SK-N-SH (cell line): ENCODE data around the gene NSUN4. TPM values are rescaled to one million over a fixed set of nuclear protein-coding genes. Genes with fewer than 3 reads are reported as not detected.

Source experiments
- CTCF ChIA-PET: fragments of 300-600, 350-600 bp; formaldehyde crosslinking; extraction: SDS; loops from one replicate; lab custom pipeline; 2021; lab: Yijun Ruan, JAX
- POLR2A ChIA-PET: fragments of 350-600 bp; sonication (Branson Sonifier 250); formaldehyde crosslinking; extraction: SDS; loops from one replicate; lab custom pipeline; 2020; ENCODE audit warnings: antibody characterized with exemption, inconsistent platforms; lab: Yijun Ruan, JAX
- DNase-seq: peaks from one replicate; pipeline ENCODE4 v3.0.0; 2012
- H2AFZ ChIP-seq: fragments of 200-600 bp; sonication (generic); 2 replicates; pipeline ENCODE4 v1.8.1; 2016; ENCODE audit warnings: antibody characterized with exemption, mild to moderate bottlenecking, low read depth
- H3F3A ChIP-seq: fragments of 200-600 bp; sonication (generic); replicated peaks from 2 replicates; pipeline ENCODE3; 2016; ENCODE audit warnings: antibody characterized with exemption, mild to moderate bottlenecking; ENCODE audit not compliant: insufficient read depth
- H3K27ac ChIP-seq, 2 experiments: fragments of 200-500 bp in 1 of 2; fragments of 200-600 bp in 1 of 2; sonication (Bioruptor generic) in 1 of 2; sonication (generic), shearing (Covaris generic) in 1 of 2; 2 replicates each; pipeline versions ENCODE4 v1.5.1 to v1.6.1; 2014 to 2016; ENCODE audit warnings: low read depth in 2 of 2, inconsistent platforms in 1 of 2, low read length in 1 of 2, mild to moderate bottlenecking in 1 of 2, mixed read lengths in 1 of 2
- H3K27me3 ChIP-seq: fragments of 200-600 bp; sonication (generic), shearing (Covaris generic); 2 replicates; pipeline ENCODE4 v1.6.1; 2016; ENCODE audit warnings: mixed run types; ENCODE audit not compliant: insufficient read depth
- H3K36me3 ChIP-seq, 2 experiments: fragments of 200-500 bp in 1 of 2; fragments of 200-600 bp in 1 of 2; sonication (Bioruptor generic) in 1 of 2; sonication (generic) in 1 of 2; replicated peaks in 1 of 2; 2 replicates each; pipeline versions ENCODE3 to v1.5.1; 2014 to 2016; ENCODE audit warnings: low read length in 1 of 2, mild to moderate bottlenecking in 1 of 2; ENCODE audit not compliant: insufficient read depth in 2 of 2, control insufficient read depth in 1 of 2
- H3K4me1 ChIP-seq, 2 experiments: fragments of 200-500 bp in 1 of 2; fragments of 200-600 bp in 1 of 2; sonication (Bioruptor generic) in 1 of 2; sonication (generic), shearing (Covaris generic) in 1 of 2; 2 replicates each; pipeline versions ENCODE4 v1.5.1 to v1.6.1; 2014 to 2016; ENCODE audit warnings: low read depth in 1 of 2, low read length in 1 of 2, mixed run types in 1 of 2; ENCODE audit not compliant: insufficient read depth in 2 of 2, control insufficient read depth in 1 of 2
- H3K4me2 ChIP-seq: fragments of 200-600 bp; sonication (generic), shearing (Covaris generic); 2 replicates; pipeline ENCODE4 v1.6.1; 2017; ENCODE audit warnings: mixed run types
- H3K4me3 ChIP-seq, 2 experiments: fragments of 200-500 bp in 1 of 2; fragments of 200-600 bp in 1 of 2; sonication (Bioruptor generic) in 1 of 2; sonication (generic), shearing (Covaris generic) in 1 of 2; 2 replicates each; pipeline versions ENCODE4 v1.5.1 to v1.8.1; 2014 to 2016; ENCODE audit warnings: low read depth in 2 of 2, inconsistent platforms in 1 of 2, low read length in 1 of 2, mild to moderate bottlenecking in 1 of 2, mixed read lengths in 1 of 2, moderate library complexity in 1 of 2
- H3K79me2 ChIP-seq: fragments of 200-600 bp; sonication (generic); 2 replicates; pipeline ENCODE4 v1.8.1; 2017; ENCODE audit warnings: mild to moderate bottlenecking; ENCODE audit not compliant: insufficient read depth
- H3K9ac ChIP-seq: fragments of 200-600 bp; sonication (generic); 2 replicates; pipeline ENCODE4 v1.6.1; 2017; ENCODE audit warnings: mixed run types
- H3K9me2 ChIP-seq: fragments of 200-600 bp; sonication (generic); 2 replicates; pipeline ENCODE4 v1.6.1; 2017; ENCODE audit warnings: mixed run types
- H3K9me3 ChIP-seq: fragments of 200-600 bp; sonication (generic); 2 replicates; pipeline ENCODE4 v1.6.1; 2017; ENCODE audit warnings: mixed run types, mild to moderate bottlenecking, moderate library complexity
- H4K20me1 ChIP-seq: fragments of 200-600 bp; sonication (generic); 2 replicates; pipeline ENCODE4 v1.6.1; 2017; ENCODE audit warnings: mild to moderate bottlenecking, mixed run types; ENCODE audit not compliant: insufficient read depth
- EP300 ChIP-seq, 2 experiments: IDR thresholded peaks; 2 replicates each; pipeline versions ENCODE4 v1.4.0 to v1.6.1; 2012; ENCODE audit warnings: borderline replicate concordance in 1 of 2, low read depth in 1 of 2, low read length in 1 of 2
- GATA2 ChIP-seq: sonication (generic); formaldehyde crosslinking; IDR thresholded peaks from 2 replicates; pipeline ENCODE4 v1.5.0; 2020; ENCODE audit warnings: mild to moderate bottlenecking, missing genetic modification reagents
- POLR2AphosphoS5 ChIP-seq: IDR thresholded peaks from 2 replicates; pipeline ENCODE4 v1.6.1; 2012; ENCODE audit warnings: low read depth, low read length
- USF1 ChIP-seq: IDR thresholded peaks from 2 replicates; pipeline ENCODE4 v1.4.0; 2012; ENCODE audit warnings: low read depth, borderline replicate concordance
- ZBTB33 ChIP-seq: IDR thresholded peaks from 2 replicates; pipeline ENCODE4 v1.4.0; 2012; ENCODE audit warnings: low read depth, borderline replicate concordance
- WGBS: methylation state at CpG from one replicate; pipeline ENCODE4 v1.1.6; 2017; ENCODE audit warnings: low lambda C conversion rate; 5-methylcytosine and 5-hydroxymethylcytosine counted together
- polyA plus RNA-seq, 3 experiments: library from polyadenylated mRNA; depleted of rRNA; stranded (reverse); fragments of >200 nt; gene quantifications; 2 replicates each; pipeline ENCODE4 v1.2.3, GENCODE V29; 2012
- TF ChIP-seq, protein P1 (sequence below): IDR thresholded peaks from 2 replicates; pipeline ENCODE4 v1.6.1; 2012; ENCODE audit warnings: mild to moderate bottlenecking, low read depth, low read length, moderate library complexity
- TF ChIP-seq, protein P2 (sequence below): IDR thresholded peaks from 2 replicates; pipeline ENCODE4 v1.4.0; 2012; ENCODE audit warnings: low read depth

The NSUN4 gene
- polyA plus RNA-seq, 1 of the 3 experiments (the other 2 are of a cell fraction), result 14.7 TPM

GRCh38 chr1:46341222-46342083 lies 846 bp downstream of the NSUN4 start:
- TF ChIP-seq EP300 (IDR thresholded peaks at IDR 0.05; ENCODE audit: borderline replicate concordance in 1 of 2, low read depth in 1 of 2, low read length in 1 of 2), result no peak
- TF ChIP-seq, protein P1, sequence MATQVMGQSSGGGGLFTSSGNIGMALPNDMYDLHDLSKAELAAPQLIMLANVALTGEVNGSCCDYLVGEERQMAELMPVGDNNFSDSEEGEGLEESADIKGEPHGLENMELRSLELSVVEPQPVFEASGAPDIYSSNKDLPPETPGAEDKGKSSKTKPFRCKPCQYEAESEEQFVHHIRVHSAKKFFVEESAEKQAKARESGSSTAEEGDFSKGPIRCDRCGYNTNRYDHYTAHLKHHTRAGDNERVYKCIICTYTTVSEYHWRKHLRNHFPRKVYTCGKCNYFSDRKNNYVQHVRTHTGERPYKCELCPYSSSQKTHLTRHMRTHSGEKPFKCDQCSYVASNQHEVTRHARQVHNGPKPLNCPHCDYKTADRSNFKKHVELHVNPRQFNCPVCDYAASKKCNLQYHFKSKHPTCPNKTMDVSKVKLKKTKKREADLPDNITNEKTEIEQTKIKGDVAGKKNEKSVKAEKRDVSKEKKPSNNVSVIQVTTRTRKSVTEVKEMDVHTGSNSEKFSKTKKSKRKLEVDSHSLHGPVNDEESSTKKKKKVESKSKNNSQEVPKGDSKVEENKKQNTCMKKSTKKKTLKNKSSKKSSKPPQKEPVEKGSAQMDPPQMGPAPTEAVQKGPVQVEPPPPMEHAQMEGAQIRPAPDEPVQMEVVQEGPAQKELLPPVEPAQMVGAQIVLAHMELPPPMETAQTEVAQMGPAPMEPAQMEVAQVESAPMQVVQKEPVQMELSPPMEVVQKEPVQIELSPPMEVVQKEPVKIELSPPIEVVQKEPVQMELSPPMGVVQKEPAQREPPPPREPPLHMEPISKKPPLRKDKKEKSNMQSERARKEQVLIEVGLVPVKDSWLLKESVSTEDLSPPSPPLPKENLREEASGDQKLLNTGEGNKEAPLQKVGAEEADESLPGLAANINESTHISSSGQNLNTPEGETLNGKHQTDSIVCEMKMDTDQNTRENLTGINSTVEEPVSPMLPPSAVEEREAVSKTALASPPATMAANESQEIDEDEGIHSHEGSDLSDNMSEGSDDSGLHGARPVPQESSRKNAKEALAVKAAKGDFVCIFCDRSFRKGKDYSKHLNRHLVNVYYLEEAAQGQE, result no peak
- TF ChIP-seq USF1, result no peak
- TF ChIP-seq, protein P2, sequence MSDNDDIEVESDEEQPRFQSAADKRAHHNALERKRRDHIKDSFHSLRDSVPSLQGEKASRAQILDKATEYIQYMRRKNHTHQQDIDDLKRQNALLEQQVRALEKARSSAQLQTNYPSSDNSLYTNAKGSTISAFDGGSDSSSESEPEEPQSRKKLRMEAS, result no peak
- TF ChIP-seq ZBTB33, result no peak
- TF ChIP-seq POLR2AphosphoS5, result no peak
- TF ChIP-seq GATA2, result no peak
- Histone ChIP-seq H3K4me1 (peaks cover 6 to 15% of the 10 kb centered on the region in 2 experiments; a peak in 1 of 4 replicates), H3K9me3 (no peaks in the 10 kb centered on the region), H3K9ac (peak overlapping the region; percentile 94), H3K79me2 (peaks cover 34% of the 10 kb centered on the region), H3K4me3 (peak overlapping the region; percentile 70 to 87), H3K4me2 (peak overlapping the region; percentile 88), H3F3A (peaks cover 16% of the 10 kb centered on the region), H3K36me3 (peaks cover 7 to 13% of the 10 kb centered on the region in 2 experiments), H2AFZ (peak overlapping the region; percentile 91; the same call in 1 of the 2 replicates), H4K20me1 (no peaks in the 10 kb centered on the region), H3K27me3 (no peaks in the 10 kb centered on the region), H3K9me2 (no peaks in the 10 kb centered on the region), H3K27ac (peak overlapping the region; percentile 95 to 96)
- ChIA-PET CTCF (interaction anchor here (0.6 to 1.9 kb wide), 19 partner anchors 8 to 349 kb away, joined by 3 to 22 read pairs (median 4); partner anchors contain the start of genes LRRC41 and UQCRH), POLR2A (interaction anchor here (0.8 to 2.1 kb wide), 4 partner anchors 34 to 64 kb away, joined by 3 to 17 read pairs (median 4); partner anchors contain the start of genes LRRC41 and UQCRH)
- WGBS, result 51% methylated on average over 31 of the region's 31 CpGs
- DNase-seq, result no peak
